ENCODE results near the gene MACF1. TPM values are rescaled to one million over a fixed set of nuclear protein-coding genes. Genes with fewer than 3 reads are reported as not detected.

Gene MACF1
- total RNA-seq, 2 donors from 2014 or later = 214 to 251 TPM

- no peak overlapping the region for H3K4me3 ChIP-seq (ENCODE audit: low read length)
- 87 to 97% methylated on average over 2 of the region's 2 CpGs for WGBS, 2 experiments (ENCODE audit: insufficient coverage in 1 of 2, insufficient read length in 1 of 2)
- H3K27me3 Mint-ChIP-seq (ENCODE audit: insufficient read depth) = no peaks in the 10 kb centered on the region
- peaks cover 43% of the 10 kb centered on the region for H3K36me3 Mint-ChIP-seq (ENCODE audit: low read depth)
- H3K4me3 Mint-ChIP-seq = no peak overlapping the region
- no peak for DNase-seq
- H3K4me1 ChIP-seq (ENCODE audit: control insufficient read depth, insufficient read depth, low read length) = no peaks in the 10 kb centered on the region
- no peak overlapping the region for H3K27ac ChIP-seq (ENCODE audit: low read depth, low read length)
- H3K27ac Mint-ChIP-seq = no peak overlapping the region
- H3K9me3 Mint-ChIP-seq = no peaks in the 10 kb centered on the region
- no peak overlapping the region for H3K9ac ChIP-seq (ENCODE audit: extremely low read depth, low read length, poor library complexity, severe bottlenecking)
- H3K4me1 Mint-ChIP-seq = no peaks in the 10 kb centered on the region
- TF ChIP-seq CTCF (conservative IDR thresholded peaks at IDR 0.05) = no peak
- H3K36me3 ChIP-seq (ENCODE audit: control insufficient read depth, insufficient read depth, low read length) = peaks cover 68% of the 10 kb centered on the region
- H3K9me3 ChIP-seq (ENCODE audit: control insufficient read depth, low read length) = no peaks in the 10 kb centered on the region
- H3K27me3 ChIP-seq (ENCODE audit: control insufficient read depth, insufficient read depth, low read length, poor library complexity, severe bottlenecking) = no peaks in the 10 kb centered on the region
Observed at GRCh38 chr1:39324888-39325287, 120.4 kb downstream of the MACF1 start.

- Histone ChIP-seq H3K4me1 (ENCODE audit: control insufficient read depth, insufficient read depth, low read length) (no peaks in the 10 kb centered on the region), H3K4me3 (ENCODE audit: low read length) (no peak overlapping the region), H3K9ac (ENCODE audit: extremely low read depth, low read length, poor library complexity, severe bottlenecking) (no peak overlapping the region), H3K27me3 (ENCODE audit: control insufficient read depth, insufficient read depth, low read length, poor library complexity, severe bottlenecking) (no peaks in the 10 kb centered on the region), H3K36me3 (ENCODE audit: control insufficient read depth, insufficient read depth, low read length) (peaks cover 57% of the 10 kb centered on the region), H3K9me3 (ENCODE audit: control insufficient read depth, low read length) (no peaks in the 10 kb centered on the region), H3K27ac (ENCODE audit: low read depth, low read length) (no peak overlapping the region)
- H3K9me3 Mint-ChIP-seq = no peaks in the 10 kb centered on the region
- H3K4me3 Mint-ChIP-seq = no peak overlapping the region
- 86% methylated on average over 1 of the region's 1 CpG; no CpG with 5 or more reads in 1 of the 2 experiments for WGBS, 2 experiments (ENCODE audit: insufficient coverage in 1 of 2, insufficient read length in 1 of 2)
- no peaks in the 10 kb centered on the region for H3K4me1 Mint-ChIP-seq
- no peak overlapping the region for H3K27ac Mint-ChIP-seq
- peaks cover 37% of the 10 kb centered on the region for H3K36me3 Mint-ChIP-seq (ENCODE audit: low read depth)
- no peaks in the 10 kb centered on the region for H3K27me3 Mint-ChIP-seq (ENCODE audit: insufficient read depth)
- no peak for TF ChIP-seq CTCF (conservative IDR thresholded peaks at IDR 0.05)
- DNase-seq = no peak
Observed at GRCh38 chr1:39326836-39327235, 122.3 kb downstream of the MACF1 start.

DNA sequence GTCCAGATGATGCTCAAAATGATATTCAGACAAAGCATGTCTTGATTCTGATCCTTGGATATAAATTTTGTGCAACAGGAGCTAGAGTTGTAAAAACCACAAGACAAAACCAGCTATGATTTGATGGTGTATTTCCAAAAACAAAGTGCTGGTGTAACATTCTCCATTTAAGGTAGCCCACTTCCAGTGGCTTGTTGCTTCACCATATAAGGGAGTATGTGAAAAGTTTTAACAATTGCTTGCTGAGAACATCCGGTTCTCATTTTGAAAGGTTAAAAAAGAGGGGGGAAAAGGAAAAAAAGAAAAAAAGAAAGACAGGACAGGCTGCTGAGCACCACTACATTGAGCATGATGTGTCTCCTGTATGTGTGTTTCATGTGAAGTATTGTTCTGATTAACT lies 123.6 kb downstream of the MACF1 start:
- Mint-ChIP-seq H3K4me3 (no peak overlapping the region), H3K36me3 (ENCODE audit: low read depth) (peaks cover 39% of the 10 kb centered on the region), H3K27ac (no peak overlapping the region), H3K4me1 (no peaks in the 10 kb centered on the region), H3K9me3 (no peaks in the 10 kb centered on the region), H3K27me3 (ENCODE audit: insufficient read depth) (no peaks in the 10 kb centered on the region)
- peaks cover 61% of the 10 kb centered on the region for H3K36me3 ChIP-seq (ENCODE audit: control insufficient read depth, insufficient read depth, low read length)
- H3K9ac ChIP-seq (ENCODE audit: extremely low read depth, low read length, poor library complexity, severe bottlenecking) = no peak overlapping the region
- H3K27ac ChIP-seq (ENCODE audit: low read depth, low read length) = no peak overlapping the region
- H3K4me3 ChIP-seq (ENCODE audit: low read length) = no peak overlapping the region
- H3K9me3 ChIP-seq (ENCODE audit: control insufficient read depth, low read length) = no peaks in the 10 kb centered on the region
- DNase-seq = no peak
- 83 to 88% methylated on average over 1 of the region's 1 CpG for WGBS, 2 experiments (ENCODE audit: insufficient coverage in 1 of 2, insufficient read length in 1 of 2)
- no peaks in the 10 kb centered on the region for H3K27me3 ChIP-seq (ENCODE audit: control insufficient read depth, insufficient read depth, low read length, poor library complexity, severe bottlenecking)
- H3K4me1 ChIP-seq (ENCODE audit: control insufficient read depth, insufficient read depth, low read length) = no peaks in the 10 kb centered on the region
- no peak for TF ChIP-seq CTCF (conservative IDR thresholded peaks at IDR 0.05)
